H1 (cell line): ENCODE data around the gene BUB1B. TPM values are rescaled to one million over a fixed set of nuclear protein-coding genes. Genes with fewer than 3 reads are reported as not detected.

Experiments used
- HDAC2 ChIP-seq, 2 experiments: fragments of 300-600 bp in 1 of 2; sonication (generic) in 1 of 2; IDR thresholded peaks; 2 replicates each; pipeline ENCODE4 v1.6.1; 2011 to 2012; ENCODE audit warnings: low read depth in 2 of 2, low read length in 2 of 2, mild to moderate bottlenecking in 2 of 2, moderate library complexity in 2 of 2, borderline replicate concordance in 1 of 2, inconsistent platforms in 1 of 2
- NRF1 ChIP-seq: IDR thresholded peaks from 2 replicates; pipeline ENCODE4 v1.6.1; 2011; ENCODE audit warnings: mild to moderate bottlenecking, low read depth, low read length, improper control_type of control experiment
- polyA plus RNA-seq, 7 experiments: library from polyadenylated mRNA; depleted of rRNA in 3 of 7; stranded (reverse) in 5 of 7; unstranded in 2 of 7; fragments of >200 nt in 5 of 7; fragments of 200-250 nt in 2 of 7; gene quantifications; 1 replicate in 5 of 7; 2 replicates in 1 of 7; 4 replicates in 1 of 7; pipeline versions ENCODE4 v1.2.1 to v1.2.3, GENCODE V29; 2011 to 2013; ENCODE audit warnings: missing spikeins in 2 of 7, mixed read lengths in 2 of 7
- total RNA-seq: library from RNA; stranded (reverse); fragmentation: NEBNext Ultra II Directional; extraction: Animal tissue kit (Norgen Biotek cat#: 25700); gene quantifications from 2 replicates; pipeline ENCODE4 v1.2.1, GENCODE V29; 2021

The BUB1B gene
- total and polyA plus RNA-seq, 2 of the 8 experiments (the other 6 are each of a cell fraction or from before 2014, with no cell fraction given), result 48.9 to 144 TPM

- no peak for TF ChIP-seq HDAC2 (IDR thresholded peaks at IDR 0.05; ENCODE audit: borderline replicate concordance in 1 of 2, low read depth in 2 of 2, low read length in 2 of 2)
- TF ChIP-seq NRF1, result no peak
These were observed 23.0 kb downstream of the BUB1B start (continued) for GRCh38 chr15:40183636-40184463.
